PC-3 (cell line): ENCODE results near the gene EYS. TPM values are rescaled to one million over a fixed set of nuclear protein-coding genes. Genes with fewer than 3 reads are reported as not detected.

ENCODE experiments used
- ATAC-seq: fragments of 200-7000 bp; cut with Tn5 transposase; 2 replicates; pipeline ENCODE4 v1.9.1; 2020; ENCODE audit warnings: mild to moderate bottlenecking, moderate library complexity
- BruUV-seq: library from RNA; stranded (reverse); fragments of 400-500 nt; replicated peaks from 2 replicates; lab custom pipeline; 2021; lab: Mats Ljungman, UMichigan
- CTCF ChIA-PET: fragments of 300-600 bp; sonication (Branson Sonifier 250); formaldehyde crosslinking; loops from one replicate; lab custom pipeline; 2022; ENCODE audit warnings: antibody characterized with exemption; lab: Charles Lee
- POLR2A ChIA-PET: fragments of 300-600 bp; sonication (Branson Sonifier 250); formaldehyde crosslinking; loops from one replicate; lab custom pipeline; 2022; ENCODE audit warnings: antibody characterized with exemption; ENCODE audit not compliant: unreplicated experiment; lab: Charles Lee
- DNase-seq: peaks from one replicate; pipeline ENCODE4 v3.0.0-alpha.2; 2015
- H2AFZ ChIP-seq: fragments of 300-600 bp; sonication (generic); 2 replicates; pipeline ENCODE4 v1.6.0; 2016; ENCODE audit warnings: antibody characterized with exemption, low read length
- H3F3A ChIP-seq: fragments of 300-600 bp; sonication (generic); one replicate; pipeline ENCODE4 v1.6.0; 2017; ENCODE audit warnings: antibody characterized with exemption, low read length, control low read depth, mild to moderate bottlenecking; ENCODE audit not compliant: unreplicated experiment
- H3K27ac ChIP-seq: fragments of 300-600 bp; sonication (generic); 2 replicates; pipeline ENCODE4 v1.5.1; 2016; ENCODE audit warnings: mild to moderate bottlenecking, low read length
- H3K27me3 ChIP-seq: fragments of 300-600 bp; sonication (generic); 2 replicates; pipeline ENCODE4 v1.6.1; 2016; ENCODE audit warnings: low read length, mixed read lengths
- H3K36me3 ChIP-seq: fragments of 300-600 bp; sonication (generic); 2 replicates; pipeline ENCODE4 v1.6.1; 2016; ENCODE audit warnings: low read depth, mixed run types, low read length, mixed read lengths
- H3K4me1 ChIP-seq: fragments of 300-600 bp; sonication (generic); 2 replicates; pipeline ENCODE4 v1.5.1; 2016; ENCODE audit warnings: low read length; ENCODE audit not compliant: insufficient read depth
- H3K4me2 ChIP-seq: fragments of 300-600 bp; sonication (generic); 2 replicates; pipeline ENCODE4 v1.6.0; 2016; ENCODE audit warnings: low read length
- H3K4me3 ChIP-seq: fragments of 300-600 bp; sonication (generic); 2 replicates; pipeline ENCODE4 v1.5.1; 2016; ENCODE audit warnings: mild to moderate bottlenecking, low read length, mixed read lengths
- H3K79me2 ChIP-seq: fragments of 300-600 bp; sonication (generic); 2 replicates; pipeline ENCODE4 v1.6.1; 2017; ENCODE audit warnings: low read length, mixed read lengths
- H3K9ac ChIP-seq: fragments of 300-600 bp; sonication (generic); 2 replicates; pipeline ENCODE4 v1.6.0; 2016; ENCODE audit warnings: mild to moderate bottlenecking, low read length
- H3K9me2 ChIP-seq: fragments of 300-600 bp; sonication (generic); replicated peaks from 2 replicates; pipeline ENCODE4 v1.6.1; 2016; ENCODE audit warnings: mixed run types, low read length, mixed read lengths
- H3K9me3 ChIP-seq: fragments of 300-600 bp; sonication (generic); 2 replicates; pipeline ENCODE4 v1.6.1; 2016; ENCODE audit warnings: low read length, mixed read lengths
- H4K20me1 ChIP-seq: fragments of 300-600 bp; sonication (generic); 2 replicates; pipeline ENCODE4 v1.6.1; 2016; ENCODE audit warnings: low read length, mixed read lengths
- EZH2 ChIP-seq: fragments of 300-600 bp; sonication (generic); IDR thresholded peaks from one replicate; pipeline ENCODE4 v1.6.1; 2017; ENCODE audit warnings: antibody characterized with exemption, mild to moderate bottlenecking, low read length; ENCODE audit not compliant: unreplicated experiment
- EZH2phosphoT487 ChIP-seq: fragments of 300-600 bp; sonication (generic); IDR thresholded peaks from 2 replicates; pipeline ENCODE4 v1.6.1; 2018; ENCODE audit warnings: mild to moderate bottlenecking, antibody characterized with exemption, low read length, borderline replicate concordance
- intact Hi-C: fragments of 100-400 bp; cut with micrococcal nuclease; formaldehyde crosslinking; loops from 2 replicates; pipeline ENCODE4 v1.9.0; 2023
- total RNA-seq: library from RNA; depleted of rRNA; stranded (reverse); fragments of >200 nt; gene quantifications from 2 replicates; pipeline ENCODE4 v1.2.3, GENCODE V29; 2014
- TF ChIP-seq, protein P1 (sequence below): fragments of 300-600 bp; sonication (generic); conservative IDR thresholded peaks from 2 replicates; pipeline ENCODE4 v1.5.1; 2017; ENCODE audit warnings: antibody characterized with exemption, low read depth, mild to moderate bottlenecking, low read length

Gene EYS
- total RNA-seq, 1 experiment from 2014 or later = 0.07 TPM

DNA sequence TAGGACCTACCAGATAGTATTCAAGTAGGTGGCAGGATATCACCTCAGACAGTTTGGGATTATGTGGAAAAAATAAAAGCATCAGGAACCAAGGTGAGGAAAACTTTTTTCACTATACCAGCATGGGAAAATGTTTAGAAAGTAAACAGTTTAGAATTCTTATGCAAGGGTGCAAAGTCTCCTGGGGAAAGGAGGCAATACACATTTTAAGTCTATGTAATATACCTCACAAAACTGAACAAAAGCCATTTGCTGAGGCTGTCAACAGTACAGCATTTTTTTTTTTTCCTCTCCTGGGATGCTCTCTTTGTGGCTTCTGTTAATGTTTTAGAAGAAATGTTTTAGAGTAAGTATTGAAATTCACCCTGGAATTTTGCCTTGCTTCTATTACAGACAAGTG, 1997.9 kb downstream of the EYS start:
- TF ChIP-seq, protein P1, sequence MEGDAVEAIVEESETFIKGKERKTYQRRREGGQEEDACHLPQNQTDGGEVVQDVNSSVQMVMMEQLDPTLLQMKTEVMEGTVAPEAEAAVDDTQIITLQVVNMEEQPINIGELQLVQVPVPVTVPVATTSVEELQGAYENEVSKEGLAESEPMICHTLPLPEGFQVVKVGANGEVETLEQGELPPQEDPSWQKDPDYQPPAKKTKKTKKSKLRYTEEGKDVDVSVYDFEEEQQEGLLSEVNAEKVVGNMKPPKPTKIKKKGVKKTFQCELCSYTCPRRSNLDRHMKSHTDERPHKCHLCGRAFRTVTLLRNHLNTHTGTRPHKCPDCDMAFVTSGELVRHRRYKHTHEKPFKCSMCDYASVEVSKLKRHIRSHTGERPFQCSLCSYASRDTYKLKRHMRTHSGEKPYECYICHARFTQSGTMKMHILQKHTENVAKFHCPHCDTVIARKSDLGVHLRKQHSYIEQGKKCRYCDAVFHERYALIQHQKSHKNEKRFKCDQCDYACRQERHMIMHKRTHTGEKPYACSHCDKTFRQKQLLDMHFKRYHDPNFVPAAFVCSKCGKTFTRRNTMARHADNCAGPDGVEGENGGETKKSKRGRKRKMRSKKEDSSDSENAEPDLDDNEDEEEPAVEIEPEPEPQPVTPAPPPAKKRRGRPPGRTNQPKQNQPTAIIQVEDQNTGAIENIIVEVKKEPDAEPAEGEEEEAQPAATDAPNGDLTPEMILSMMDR = no peak
- no peak for TF ChIP-seq EZH2phosphoT487
- TF ChIP-seq EZH2 = no peak
- Histone ChIP-seq H3K9me3 (no peaks in the 10 kb centered on the region), H3K4me1 (peaks cover 10% of the 10 kb centered on the region; the same call in 1 of the 2 replicates), H3K27ac (no peak overlapping the region), H3F3A (no peaks in the 10 kb centered on the region), H3K4me3 (no peak overlapping the region), H2AFZ (no peak overlapping the region), H3K9me2 (no peaks in the 10 kb centered on the region), H3K79me2 (no peaks in the 10 kb centered on the region), H3K9ac (no peak overlapping the region), H3K4me2 (no peak overlapping the region), H4K20me1 (no peaks in the 10 kb centered on the region), H3K27me3 (no peaks in the 10 kb centered on the region), H3K36me3 (peaks cover 31% of the 10 kb centered on the region)
- CTCF ChIA-PET = interaction anchor here (0.6 kb wide), 1 partner anchor 19 kb away, joined by 4 read pairs; no protein-coding TSS in a partner anchor
- POLR2A ChIA-PET = interaction anchor here (0.6 to 0.7 kb wide), 2 partner anchors 10 to 17 kb away, joined by 4 read pairs; no protein-coding TSS in a partner anchor
- BruUV-seq = no TSS peak
- no peak for DNase-seq
- intact Hi-C loops = no loop called here
- ATAC-seq = no peak

DNA sequence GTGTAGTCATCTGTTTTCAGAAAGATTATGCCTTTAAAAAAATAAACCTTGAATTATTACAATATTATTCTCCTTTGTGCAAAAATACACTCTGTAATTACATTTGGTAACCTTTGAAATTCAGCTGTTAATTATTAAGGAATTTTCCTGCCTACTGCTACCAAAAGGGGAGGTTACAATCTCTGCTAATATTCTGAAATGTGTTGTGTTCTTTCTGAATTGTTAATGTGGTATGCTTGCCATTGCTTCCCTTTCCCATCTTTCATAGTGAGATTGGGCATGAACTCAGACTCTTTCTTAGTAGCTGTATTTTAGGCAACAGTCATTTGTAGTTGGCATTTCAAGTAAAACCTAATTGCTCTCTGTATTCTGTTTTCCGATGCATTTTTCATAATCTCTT, 1998.4 kb downstream of the EYS start:
- no peak for TF ChIP-seq EZH2
- TF ChIP-seq, protein P1 = no peak
- no peak for TF ChIP-seq EZH2phosphoT487
- H3K9me2 ChIP-seq = no peaks in the 10 kb centered on the region
- no peaks in the 10 kb centered on the region for H4K20me1 ChIP-seq
- H3K9ac ChIP-seq = no peak overlapping the region
- intact Hi-C loops = no loop called here
- CTCF ChIA-PET = interaction anchor here (0.6 kb wide), 1 partner anchor 19 kb away, joined by 4 read pairs; no protein-coding TSS in a partner anchor
- peaks cover 31% of the 10 kb centered on the region for H3K36me3 ChIP-seq
- no peaks in the 10 kb centered on the region for H3K79me2 ChIP-seq
- no peak overlapping the region for H2AFZ ChIP-seq
- no peaks in the 10 kb centered on the region for H3K9me3 ChIP-seq
- H3K4me1 ChIP-seq = 0 out of 2 replicates have a peak, but pooled peaks cover 5% of the 10 kb centered on the region
- BruUV-seq = no TSS peak
- ATAC-seq (no peak), DNase-seq (no peak)
- no peaks in the 10 kb centered on the region for H3F3A ChIP-seq
- POLR2A ChIA-PET = no interaction called here
- no peak overlapping the region for H3K4me2 ChIP-seq
- no peaks in the 10 kb centered on the region for H3K27me3 ChIP-seq
- no peak overlapping the region for H3K4me3 ChIP-seq
- no peak overlapping the region for H3K27ac ChIP-seq

DNA sequence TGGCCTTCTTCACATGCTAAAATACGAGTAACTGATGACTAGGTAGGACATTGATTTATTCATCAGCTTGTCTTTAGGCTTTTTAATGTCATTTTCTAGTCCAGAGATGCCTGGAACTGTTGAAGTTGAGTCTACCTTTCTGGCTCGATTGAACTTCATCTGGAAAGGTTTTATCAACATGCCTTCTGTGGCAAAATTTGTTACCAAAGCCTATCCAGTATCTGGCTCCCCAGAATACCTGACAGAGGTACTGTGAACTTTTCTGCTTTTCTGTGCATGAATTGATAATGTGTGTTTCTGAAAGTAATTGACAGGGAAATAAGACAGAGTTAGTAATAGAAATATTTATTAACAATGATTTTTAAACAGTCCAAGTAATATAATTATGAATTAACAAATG, 2000.4 kb downstream of the EYS start:
- Histone ChIP-seq H2AFZ (no peak overlapping the region), H3K4me3 (no peak overlapping the region), H3K27ac (no peak overlapping the region), H3K36me3 (peaks cover 25% of the 10 kb centered on the region), H3K9me3 (no peaks in the 10 kb centered on the region), H3F3A (no peaks in the 10 kb centered on the region), H3K9me2 (no peaks in the 10 kb centered on the region), H3K4me2 (no peak overlapping the region), H4K20me1 (no peaks in the 10 kb centered on the region), H3K79me2 (no peaks in the 10 kb centered on the region), H3K4me1 (no peaks in the 10 kb centered on the region), H3K9ac (no peak overlapping the region), H3K27me3 (no peaks in the 10 kb centered on the region)
- no TSS peak for BruUV-seq
- DNase-seq (no peak), ATAC-seq (no peak)
- TF ChIP-seq EZH2phosphoT487 (no peak), EZH2 (no peak)
- TF ChIP-seq, protein P1 = no peak
- ChIA-PET CTCF (no interaction called here), POLR2A (no interaction called here)
- intact Hi-C loops = no loop called here
